WTC11 (cell line): ENCODE results near the gene CCDC57.

Experiments used
- ATF2 ChIP-seq: sonication (generic); formaldehyde crosslinking; IDR thresholded peaks from 2 replicates; pipeline ENCODE4 v1.8.1; 2022; ENCODE audit warnings: low read depth, missing genetic modification reagents, borderline replicate concordance
- CBFB ChIP-seq: sonication (generic); formaldehyde crosslinking; IDR thresholded peaks from 2 replicates; pipeline ENCODE4 v1.8.1; 2022; ENCODE audit warnings: mild to moderate bottlenecking, low read depth, missing genetic modification reagents
- CTCF ChIP-seq: fragments of 200-600 bp; IDR thresholded peaks from 2 replicates; pipeline ENCODE4 v1.8.0; 2022; ENCODE audit warnings: antibody characterized with exemption
- ETV6 ChIP-seq: sonication (generic); formaldehyde crosslinking; IDR thresholded peaks from 2 replicates; pipeline ENCODE4 v1.8.1; 2022; ENCODE audit warnings: mild to moderate bottlenecking, missing genetic modification reagents
- PRDM15 ChIP-seq: sonication (generic); formaldehyde crosslinking; IDR thresholded peaks from 2 replicates; pipeline ENCODE4 v1.8.0; 2022; ENCODE audit warnings: missing genetic modification reagents
- ZBTB43 ChIP-seq: sonication (generic); formaldehyde crosslinking; IDR thresholded peaks from 2 replicates; pipeline ENCODE4 v1.8.1; 2023; ENCODE audit warnings: mild to moderate bottlenecking, missing genetic modification reagents

GRCh38 chr17:82161216-82161615 lies 51.4 kb downstream of the CCDC57 start:
- TF ChIP-seq PRDM15 (CRISPR knock-in tag) (no peak), ETV6 (no peak), ZBTB43 (no peak), CTCF (no peak), ATF2 (CRISPR knock-in tag) (no peak), CBFB (CRISPR knock-in tag) (no peak)
